VCaP (cell line): ENCODE results near the gene FBN2.

Experiments used
- H3K27ac ChIP-seq: fragments of 450-650 bp; 2 replicates; pipeline ENCODE4 v1.5.1; 2017
- CTCF ChIP-seq: fragments of 450-650 bp; conservative IDR thresholded peaks from 2 replicates; pipeline ENCODE4 v1.5.1; 2017; ENCODE audit warnings: mild to moderate bottlenecking, moderate library complexity

The FBN2 gene

GRCh38 chr5:128343168-128343567, 194.9 kb downstream of the FBN2 start:
- H3K27ac ChIP-seq, result no peak overlapping the region
- no peak for TF ChIP-seq CTCF

GRCh38 chr5:128341056-128341455, 197.0 kb downstream of the FBN2 start:
- no peak overlapping the region for H3K27ac ChIP-seq

GRCh38 chr5:128340648-128341047, 197.4 kb downstream of the FBN2 start:
- no peak overlapping the region for H3K27ac ChIP-seq
- TF ChIP-seq CTCF, result no peak

More at GRCh38 chr5:128341056-128341455, 197.0 kb downstream of the FBN2 start:
- no peak for TF ChIP-seq CTCF

GRCh38 chr5:128339585-128339984, 198.5 kb downstream of the FBN2 start:
- no peak overlapping the region for H3K27ac ChIP-seq
- no peak for TF ChIP-seq CTCF

GRCh38 chr5:128338649-128339048, 199.4 kb downstream of the FBN2 start:
- no peak overlapping the region for H3K27ac ChIP-seq
- TF ChIP-seq CTCF, result no peak

GRCh38 chr5:128335339-128335738, 202.7 kb downstream of the FBN2 start:
- no peak for TF ChIP-seq CTCF

GRCh38 chr5:128334010-128334716, 203.9 kb downstream of the FBN2 start:
- no peak overlapping the region for H3K27ac ChIP-seq
- TF ChIP-seq CTCF, result no peak

More at GRCh38 chr5:128335339-128335738, 202.7 kb downstream of the FBN2 start:
- no peak overlapping the region for H3K27ac ChIP-seq
